NCI-H1930 (cell line): ENCODE results near the gene ANKRD6.

Experiments used
- DNase-seq, 2 experiments: peaks; one replicate each; lab custom pipeline; 2025; lab: John Stamatoyannopoulos, UW

ANKRD6 gene

DNA sequence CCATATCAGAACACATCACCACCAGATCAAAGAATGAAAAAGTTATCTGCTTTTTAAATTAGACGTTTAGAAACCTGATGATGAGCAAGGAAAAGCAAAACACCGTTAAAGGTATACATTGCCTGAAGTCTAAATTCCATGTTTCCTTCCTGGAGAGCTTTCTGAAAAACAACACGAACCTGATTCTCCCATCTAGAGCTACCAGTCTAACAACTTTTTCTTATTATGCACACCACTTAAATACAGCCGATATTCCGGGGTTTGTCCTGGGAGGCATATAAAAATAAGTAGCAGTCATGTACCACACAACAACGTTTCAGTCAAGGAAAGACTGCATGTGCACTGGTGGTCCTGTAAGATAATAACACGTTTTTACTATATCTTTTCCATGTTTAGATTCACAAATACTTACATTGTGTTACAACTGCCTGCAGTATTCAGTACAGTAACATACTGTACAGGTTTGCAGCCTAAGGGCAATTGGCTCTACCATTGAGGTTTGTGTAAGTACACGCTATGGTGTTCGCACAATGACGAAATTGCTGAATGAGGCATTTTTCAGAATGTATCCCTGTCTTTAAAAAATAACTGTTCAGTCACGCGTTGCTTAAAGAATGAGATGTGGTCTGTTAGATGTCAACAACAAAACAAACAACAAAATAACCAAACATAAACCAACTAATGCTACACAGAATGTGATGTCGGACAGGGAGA, 224.7 kb downstream of the ANKRD6 start:
- no peak for DNase-seq

DNA sequence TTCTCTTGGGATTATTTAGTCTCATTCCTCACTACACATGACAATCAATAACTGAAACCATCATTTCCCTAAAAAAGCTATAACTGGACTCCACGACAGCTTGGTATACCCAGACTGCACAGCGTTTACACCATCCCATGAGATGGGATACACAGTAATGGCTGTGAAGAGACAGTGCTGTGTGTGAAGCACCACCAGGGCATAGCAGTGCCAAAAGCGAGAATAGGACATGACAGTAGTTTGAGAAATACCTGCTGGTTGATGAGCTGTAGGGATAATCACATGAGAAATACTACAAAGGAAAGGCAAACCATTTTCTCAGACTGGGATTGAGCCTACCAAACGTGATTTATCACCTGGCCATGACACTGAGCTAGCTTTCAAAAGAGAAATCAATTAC, 228.0 kb downstream of the ANKRD6 start:
- no peak for DNase-seq

DNA sequence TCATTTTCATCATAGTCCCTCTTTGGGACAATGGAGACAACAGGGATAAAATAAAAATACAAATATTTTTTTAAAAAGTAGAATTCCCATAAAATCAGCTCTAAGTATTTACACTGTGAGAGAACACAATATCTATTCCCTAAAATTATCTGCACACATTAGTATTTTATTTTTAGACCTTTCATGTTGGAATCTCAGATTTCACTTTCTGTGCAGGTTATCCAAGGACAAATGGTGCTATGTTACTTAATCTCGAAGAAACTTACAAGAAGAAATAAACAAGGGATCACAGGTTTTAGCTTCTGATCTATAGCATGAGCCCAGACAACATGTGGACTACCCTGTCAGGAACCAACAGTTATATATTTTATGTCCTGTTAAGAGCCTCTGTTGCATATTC, 228.6 kb downstream of the ANKRD6 start:
- no peak for DNase-seq

DNA sequence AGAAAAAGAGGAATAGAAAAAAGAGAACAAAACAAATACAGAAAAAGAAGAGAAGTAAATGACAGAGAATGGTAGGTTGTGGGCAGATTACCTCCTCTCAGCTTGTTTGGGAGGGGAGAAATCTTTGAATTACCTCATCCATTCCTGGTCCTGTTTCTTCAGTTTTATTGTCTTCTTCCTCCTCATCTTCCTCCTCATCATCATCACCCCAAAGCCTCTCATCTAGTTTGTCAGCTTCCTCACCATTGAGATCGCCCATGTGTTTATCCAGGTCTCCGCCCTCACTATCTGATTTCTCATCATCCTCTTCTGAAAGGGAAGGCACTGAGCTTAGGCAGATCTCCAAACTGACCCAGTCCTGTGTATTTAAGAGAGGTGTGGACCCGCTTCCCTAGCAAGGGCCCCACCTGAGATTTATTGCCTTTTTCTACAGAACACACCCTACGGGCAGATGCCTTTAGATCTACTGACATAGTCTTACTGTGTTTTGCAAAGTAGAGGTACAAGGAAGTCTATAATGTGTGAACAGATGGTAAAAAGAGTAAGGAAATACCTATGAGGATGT, 229.8 kb downstream of the ANKRD6 start:
- DNase-seq = no peak

DNA sequence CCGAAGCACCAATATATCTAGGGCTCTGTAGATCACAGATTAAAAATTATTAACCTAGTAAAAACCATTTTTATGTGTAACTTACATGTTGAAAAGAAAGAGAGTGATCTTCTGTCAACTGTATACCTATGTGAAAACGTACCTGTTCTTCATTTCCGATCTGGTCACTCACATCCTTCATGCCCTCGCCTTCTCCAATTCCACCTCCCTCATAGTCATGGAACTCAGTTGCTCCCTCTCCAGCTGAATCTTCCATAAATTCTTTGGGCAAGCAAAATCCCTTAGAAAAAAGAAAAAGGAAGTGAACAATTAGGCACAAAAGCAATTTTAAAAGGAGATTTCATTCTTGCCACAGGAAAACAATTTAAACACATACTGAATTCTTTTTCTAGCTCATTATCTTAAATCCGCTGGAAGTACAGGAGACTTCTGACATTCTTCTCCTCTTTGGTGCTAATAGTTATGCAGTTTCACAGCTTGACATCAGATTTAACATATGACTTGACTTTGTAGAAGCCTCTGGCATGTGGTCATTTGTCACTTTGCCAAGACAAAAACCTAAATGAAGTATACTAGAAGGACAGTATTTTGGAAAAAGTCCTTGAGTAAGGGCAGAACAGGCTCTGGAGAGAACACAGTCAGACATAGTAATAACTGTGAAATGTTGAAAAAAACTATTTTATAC, 235.1 kb downstream of the ANKRD6 start:
- no peak for DNase-seq

DNA sequence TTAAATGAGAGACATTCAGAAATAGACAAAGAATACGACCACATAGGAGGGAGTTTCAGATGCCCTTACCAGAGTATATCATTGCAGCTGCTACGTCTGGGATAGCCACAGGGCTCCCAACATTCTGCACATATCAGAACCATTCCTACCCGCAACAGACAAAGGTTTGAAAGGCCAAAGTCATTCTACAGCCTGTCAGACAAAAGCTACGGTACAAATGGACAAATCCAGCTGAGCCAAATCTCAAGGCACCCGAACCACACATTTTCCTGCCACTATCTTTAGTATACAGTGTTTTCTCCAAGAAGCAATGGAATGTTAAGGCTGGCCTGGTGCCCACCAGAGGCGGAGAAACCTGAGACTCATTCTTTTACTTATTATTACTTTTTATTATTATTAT, 236.1 kb downstream of the ANKRD6 start:
- no peak for DNase-seq

DNA sequence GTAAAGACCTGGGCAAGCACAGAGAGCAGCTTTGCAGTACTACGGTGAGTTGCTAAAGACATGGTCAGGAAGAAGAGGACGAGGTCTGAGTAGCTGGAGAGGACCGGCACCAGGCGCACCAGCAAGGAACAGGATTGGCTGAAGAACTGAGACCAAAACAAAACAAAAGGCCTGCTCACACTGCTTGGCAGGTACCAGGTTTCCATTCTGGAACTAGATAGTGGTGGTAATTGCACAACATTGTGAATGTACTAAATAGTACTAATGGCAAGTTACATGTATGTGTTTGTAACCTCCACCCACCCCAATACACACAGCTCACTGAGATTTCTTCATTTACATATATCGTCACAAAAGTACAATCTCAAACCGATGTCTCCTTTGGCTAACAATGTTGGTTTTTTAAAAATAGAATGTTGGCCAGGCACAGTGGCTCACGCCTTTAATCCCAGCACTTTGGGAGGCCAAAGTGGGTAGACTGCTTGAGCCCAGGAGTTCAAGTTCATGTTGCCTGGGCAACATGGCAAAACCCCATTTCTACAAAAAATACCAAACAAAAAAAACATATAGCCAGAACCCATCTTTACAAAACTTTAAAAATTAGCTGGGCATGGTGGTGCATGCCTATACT, 238.1 kb downstream of the ANKRD6 start:
- DNase-seq = no peak

DNA sequence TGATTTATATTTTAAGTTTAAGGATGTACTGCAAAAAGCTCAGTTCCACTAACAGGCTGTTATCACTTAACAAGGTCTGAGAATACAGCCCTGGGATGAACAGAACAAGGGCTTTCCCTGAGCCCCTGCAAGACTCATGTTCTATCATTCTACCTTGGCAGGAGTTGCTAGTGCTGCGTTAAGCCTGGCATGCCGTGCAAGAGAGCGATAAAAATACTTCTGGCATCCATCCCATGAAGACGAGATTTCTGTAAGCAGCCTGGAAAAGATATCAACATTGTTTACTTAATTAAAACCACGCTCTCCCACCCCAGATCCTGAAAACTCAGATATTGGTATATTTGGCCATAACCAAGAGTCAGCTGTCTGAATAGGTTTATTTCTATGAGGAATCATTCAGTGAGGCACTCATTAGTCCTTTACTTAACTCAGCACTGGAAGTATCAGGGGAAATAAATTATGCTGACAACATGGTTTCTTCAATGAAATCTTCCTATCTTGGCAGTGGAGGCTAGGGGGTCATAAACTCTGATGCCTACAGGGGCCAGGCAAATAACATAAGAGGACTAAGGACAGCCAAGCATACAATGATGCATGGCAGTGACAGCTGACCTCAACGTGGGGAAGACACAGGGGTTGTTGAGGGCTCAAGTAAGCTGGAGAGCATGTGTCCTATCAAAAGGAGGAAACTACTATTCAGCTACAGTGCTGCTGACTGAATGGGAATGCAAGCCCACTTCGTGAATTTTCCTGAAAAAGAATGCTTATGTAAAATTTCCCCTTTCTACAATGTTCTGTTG, 243.2 kb downstream of the ANKRD6 start:
- no peak for DNase-seq

DNA sequence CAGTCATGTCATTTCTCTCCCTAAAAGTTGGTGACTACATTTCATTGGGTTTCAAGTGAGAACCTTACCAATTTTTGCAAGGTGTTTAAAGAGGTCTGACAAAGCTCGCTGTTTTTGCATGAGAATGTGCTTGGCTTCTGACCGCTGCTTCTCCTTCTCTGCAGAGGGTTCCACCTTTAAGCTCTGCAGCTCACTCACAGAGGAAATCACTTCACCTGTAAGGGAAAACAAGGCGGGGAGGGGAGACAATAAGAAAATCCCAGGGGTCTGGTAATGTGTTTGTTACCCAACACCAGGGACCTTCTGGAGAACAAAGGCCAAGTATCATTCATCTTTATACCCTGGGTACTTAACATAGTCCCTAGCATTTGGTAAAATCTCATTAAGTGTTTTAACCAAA, 245.6 kb downstream of the ANKRD6 start:
- DNase-seq = no peak

DNA sequence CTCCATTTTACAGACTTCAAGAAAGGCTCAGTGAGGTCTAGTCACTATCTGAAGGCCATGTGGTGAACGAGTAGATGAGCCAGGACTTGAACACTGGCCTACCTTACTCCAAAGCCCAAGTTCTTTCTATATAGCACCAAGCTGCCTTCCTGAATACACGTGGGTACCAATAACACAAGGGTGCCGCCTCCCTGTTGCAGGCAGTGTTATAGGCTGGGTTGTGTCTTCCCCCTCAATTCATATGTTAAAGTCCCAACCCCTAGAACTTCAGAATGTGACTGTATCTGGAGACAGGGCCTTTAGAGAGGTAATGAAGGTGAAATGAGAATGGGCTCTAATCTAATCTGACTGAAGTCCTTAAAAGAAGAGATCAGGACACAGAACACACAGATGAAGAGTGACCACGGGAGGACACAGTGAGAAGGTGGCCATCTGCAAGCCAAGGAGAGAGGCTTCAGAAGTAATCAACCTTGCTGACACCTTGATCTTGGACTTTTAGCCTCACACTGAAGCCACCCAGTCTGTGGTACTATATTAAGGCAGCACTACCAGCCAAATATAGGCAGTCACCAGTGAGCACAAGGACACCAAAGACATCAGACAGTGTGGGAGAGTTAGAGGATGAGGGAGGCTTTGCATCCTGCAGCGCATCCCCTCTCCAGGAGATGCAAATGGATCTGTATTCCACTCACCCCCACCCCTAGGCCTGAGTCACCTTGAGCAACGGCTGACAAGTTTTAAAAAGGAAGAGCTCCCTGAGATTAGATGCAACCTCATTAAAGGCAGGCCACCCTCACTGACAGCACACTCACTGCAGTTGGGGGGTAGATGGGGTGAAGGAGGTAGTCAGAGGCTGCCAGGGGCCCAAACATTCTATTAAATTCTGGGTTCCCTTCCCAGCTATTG, 246.5 kb downstream of the ANKRD6 start:
- no peak for DNase-seq

DNA sequence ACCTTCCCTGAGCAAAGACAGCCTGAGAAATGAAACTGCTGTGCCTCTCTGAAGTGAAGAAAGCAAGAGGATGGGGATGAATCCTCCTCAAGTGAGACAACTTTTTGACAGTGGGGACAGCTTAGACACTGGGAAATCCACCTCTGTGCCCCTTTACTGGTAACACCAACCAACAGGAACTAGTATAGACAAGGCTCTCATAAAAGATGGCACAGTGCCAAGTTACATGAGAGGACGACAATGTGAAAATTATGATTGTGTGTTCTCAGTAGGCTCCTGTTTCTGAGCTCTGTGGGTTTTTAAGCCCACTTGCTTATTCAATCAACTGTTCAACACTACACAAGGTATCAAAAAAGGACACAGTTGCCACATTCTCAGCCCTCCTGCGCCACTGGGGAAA, 247.2 kb downstream of the ANKRD6 start:
- no peak for DNase-seq

DNA sequence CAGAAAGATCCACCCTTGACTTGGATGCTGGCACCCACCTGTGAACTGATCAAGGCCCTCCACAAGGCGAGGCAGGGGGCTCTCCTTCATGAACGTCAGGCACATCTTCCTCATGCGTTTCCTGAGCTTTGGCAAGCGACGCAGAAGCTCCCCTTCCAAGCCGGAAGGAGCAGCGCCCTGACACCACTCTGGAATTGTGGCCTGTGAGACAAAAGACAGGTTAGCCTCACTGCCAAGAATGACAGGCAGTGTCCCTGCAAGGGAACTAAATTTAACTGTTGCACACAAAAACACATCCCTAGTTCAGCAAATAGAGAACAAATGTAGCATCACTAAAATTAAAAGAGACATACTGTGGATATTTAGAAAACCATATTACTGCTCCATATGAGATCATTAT, 247.6 kb downstream of the ANKRD6 start:
- DNase-seq = no peak

DNA sequence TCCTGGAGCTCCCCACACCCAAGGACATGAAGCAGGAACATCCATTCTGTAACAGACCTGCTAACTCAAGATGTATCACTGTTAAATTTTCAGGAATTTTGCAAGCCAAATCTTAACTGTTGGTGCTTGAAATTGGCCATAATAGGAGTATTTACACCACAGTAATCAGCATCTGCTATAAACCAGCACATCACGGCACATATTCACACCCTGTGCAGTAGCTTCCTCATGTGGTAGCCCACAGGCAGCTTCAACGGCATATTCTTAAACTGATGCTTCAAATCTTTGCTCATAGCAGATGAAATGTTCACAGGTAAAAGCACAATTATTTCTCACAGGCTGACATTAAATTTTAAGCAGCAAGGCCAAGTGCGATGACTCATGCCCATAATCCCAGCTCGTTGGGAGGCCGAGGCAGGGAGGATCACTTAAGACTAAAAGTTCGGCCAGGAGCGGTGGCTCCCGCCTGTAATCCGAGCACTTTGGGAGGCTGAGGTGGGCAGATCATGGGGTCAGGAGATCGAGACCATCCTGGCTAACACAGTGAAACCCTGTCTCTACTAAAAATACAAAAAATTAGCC, 249.1 kb downstream of the ANKRD6 start:
- DNase-seq = no peak

DNA sequence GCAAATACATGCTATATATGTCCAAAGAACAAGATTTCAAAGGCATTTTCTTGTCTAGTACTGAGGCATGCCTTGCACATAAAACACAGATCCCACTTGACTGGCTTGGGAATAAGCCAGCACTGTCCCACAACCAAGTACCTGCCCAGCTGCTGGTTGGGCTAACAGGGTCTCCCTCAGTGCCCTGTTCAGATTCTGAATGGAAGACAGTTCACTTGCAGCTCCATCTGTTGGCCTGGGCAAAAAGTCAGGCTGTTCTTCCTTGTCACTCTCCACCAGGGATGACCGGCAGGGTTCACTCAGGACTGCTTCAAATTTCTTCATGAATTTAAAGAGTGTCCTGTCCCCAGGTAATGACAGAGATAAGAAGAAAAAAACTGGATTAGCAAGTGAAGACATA, 250.0 kb downstream of the ANKRD6 start:
- no peak for DNase-seq
